GM18505 (cell line): ENCODE measurements around the gene ATP4B.

Experiments used
- ATAC-seq: cut with Tn5 transposase; IDR thresholded peaks from one replicate; pipeline ENCODE4 v1.9.1; 2021; ENCODE audit not compliant: unreplicated experiment
- POLR2A ChIP-seq: IDR thresholded peaks from 4 replicates; pipeline ENCODE4 v1.6.1; 2011; ENCODE audit warnings: borderline replicate concordance; ENCODE audit not compliant: insufficient read depth, insufficient read length; ENCODE audit errors: extremely low read depth

Gene ATP4B

GRCh38 chr13:113643593-113643992, 14.4 kb downstream of the ATP4B start:
- no peak for TF ChIP-seq POLR2A
- ATAC-seq: no peak

- no peak for ATAC-seq
Measured at GRCh38 chr13:113642563-113642962, 15.4 kb downstream of the ATP4B start.

GRCh38 chr13:113641426-113641825, 16.6 kb downstream of the ATP4B start:
- TF ChIP-seq POLR2A: no peak

More at GRCh38 chr13:113642563-113642962, 15.4 kb downstream of the ATP4B start:
- no peak for TF ChIP-seq POLR2A

GRCh38 chr13:113639616-113640262, 18.3 kb downstream of the ATP4B start:
- no peak for ATAC-seq

More at GRCh38 chr13:113641426-113641825, 16.6 kb downstream of the ATP4B start:
- no peak for ATAC-seq

GRCh38 chr13:113638806-113639205, 19.2 kb downstream of the ATP4B start:
- no peak for ATAC-seq
- no peak for TF ChIP-seq POLR2A

More at GRCh38 chr13:113639616-113640262, 18.3 kb downstream of the ATP4B start:
- no peak for TF ChIP-seq POLR2A

GRCh38 chr13:113638173-113638746, 19.7 kb downstream of the ATP4B start:
- TF ChIP-seq POLR2A: no peak
- no peak for ATAC-seq

- TF ChIP-seq POLR2A: no peak
- ATAC-seq: no peak
Measured at GRCh38 chr13:113637262-113638160, 20.5 kb downstream of the ATP4B start.

GRCh38 chr13:113636266-113636963, 21.6 kb downstream of the ATP4B start:
- TF ChIP-seq POLR2A: no peak
- ATAC-seq: no peak

GRCh38 chr13:113635709-113636108, 22.3 kb downstream of the ATP4B start:
- ATAC-seq: no peak
- TF ChIP-seq POLR2A: no peak

- ATAC-seq: no peak
- no peak for TF ChIP-seq POLR2A
Measured at GRCh38 chr13:113635048-113635420, 23.0 kb downstream of the ATP4B start.

- no peak for ATAC-seq
- TF ChIP-seq POLR2A: no peak
Measured at GRCh38 chr13:113634279-113635047, 23.5 kb downstream of the ATP4B start.

GRCh38 chr13:113633485-113633873, 24.5 kb downstream of the ATP4B start:
- TF ChIP-seq POLR2A: no peak
- ATAC-seq: no peak

- ATAC-seq: no peak
- TF ChIP-seq POLR2A: no peak
Measured at GRCh38 chr13:113632706-113633484, 25.1 kb downstream of the ATP4B start.
